Stimulated activated CD4-positive, alpha-beta T cell treated with anti-CD3 and anti-CD28 coated beads, Interleukin-12 subunit alpha, Interleukin-12 subunit beta, amount 100 ng/mL, for 48 hours (primary cell): Measurements from ENCODE around the gene CLIC3.
"Not testable (repeated sequence)": the region's sequence is repeated elsewhere in the genome, so short reads cannot be mapped to it uniquely, and the experiment has no call there.

Source experiments
- DNase-seq, 3 donors: peaks; one replicate each; pipeline ENCODE4 v3.0.0-alpha.2; 2020; ENCODE audit warnings: low read depth in 2 of 3, low spot score in 1 of 3

CLIC3 gene

GRCh38 chr9:137017791-137018497 lies 21.6 kb upstream of the CLIC3 start:
- DNase-seq: no peak

- DNase-seq: no peak
Measured at GRCh38 chr9:137017071-137017470, 20.7 kb upstream of the CLIC3 start.

- DNase-seq: no peak
Measured at GRCh38 chr9:137016436-137016835, 20.1 kb upstream of the CLIC3 start.

- no peak for DNase-seq
Measured at GRCh38 chr9:137015976-137016375, 19.6 kb upstream of the CLIC3 start.

- DNase-seq: no peak
Measured at GRCh38 chr9:137015540-137015930, 19.2 kb upstream of the CLIC3 start.

- DNase-seq: no peak
Measured at GRCh38 chr9:137014776-137015539, 18.6 kb upstream of the CLIC3 start.

- DNase-seq: no peak
Measured at GRCh38 chr9:137014166-137014565, 17.8 kb upstream of the CLIC3 start.

- DNase-seq: no peak
Measured at GRCh38 chr9:137013571-137013940, 17.2 kb upstream of the CLIC3 start.

GRCh38 chr9:137012694-137013570 lies 16.6 kb upstream of the CLIC3 start:
- no peak for DNase-seq

- DNase-seq: no peak
Measured at GRCh38 chr9:137011907-137012675, 15.7 kb upstream of the CLIC3 start.

- DNase-seq: no peak
Measured at GRCh38 chr9:137011156-137011555, 14.8 kb upstream of the CLIC3 start.

- DNase-seq: no peak
Measured at GRCh38 chr9:137009938-137010732, 13.8 kb upstream of the CLIC3 start.

- DNase-seq: no peak
Measured at GRCh38 chr9:137009217-137009616, 12.8 kb upstream of the CLIC3 start.

- no peak for DNase-seq
Measured at GRCh38 chr9:137008312-137008711, 11.9 kb upstream of the CLIC3 start.

- no peak for DNase-seq
Measured at GRCh38 chr9:137007816-137008270, 11.5 kb upstream of the CLIC3 start.

GRCh38 chr9:137007108-137007815 lies 10.9 kb upstream of the CLIC3 start:
- DNase-seq: no peak

GRCh38 chr9:137006116-137007003 lies 10.0 kb upstream of the CLIC3 start:
- no peak for DNase-seq

GRCh38 chr9:137004285-137004684 lies 7.9 kb upstream of the CLIC3 start:
- not testable (repeated sequence) for DNase-seq
